ENCODE results near the gene ATXN1.

Gene ATXN1

GRCh38 chr6:16670617-16671051, 90.6 kb downstream of the ATXN1 start:
- no peak for DNase-seq

DNA sequence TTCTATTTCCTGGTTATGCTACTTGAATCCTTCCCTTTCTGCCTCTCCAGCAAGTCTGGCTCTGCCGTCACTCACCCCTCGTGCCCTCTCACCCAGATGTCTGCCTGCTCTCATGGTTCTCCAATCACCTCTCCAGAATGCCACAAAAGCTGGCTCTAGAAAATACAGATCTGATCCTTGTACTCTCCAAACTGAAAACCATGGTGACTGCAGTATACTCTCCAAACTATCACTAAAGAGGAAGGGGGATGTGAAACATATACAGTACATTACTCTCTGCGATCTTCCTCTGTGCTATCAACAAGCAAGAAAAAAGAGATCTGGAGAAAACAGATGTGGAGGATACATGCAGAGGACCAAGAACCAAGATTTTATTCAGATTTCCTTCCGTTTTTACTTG, 91.1 kb downstream of the ATXN1 start:
- no peak for DNase-seq

- peak; percentile 58 for DNase-seq
Observed at GRCh38 chr6:16669227-16669626, 92.0 kb downstream of the ATXN1 start.

- no peak for DNase-seq
Observed at GRCh38 chr6:16667509-16667908, 93.8 kb downstream of the ATXN1 start.

GRCh38 chr6:16665992-16666391, 95.3 kb downstream of the ATXN1 start:
- DNase-seq: no peak

- no peak for DNase-seq
Observed at GRCh38 chr6:16665182-16665581, 96.1 kb downstream of the ATXN1 start.

- no peak for DNase-seq
Observed at GRCh38 chr6:16663901-16664300, 97.4 kb downstream of the ATXN1 start.

DNA sequence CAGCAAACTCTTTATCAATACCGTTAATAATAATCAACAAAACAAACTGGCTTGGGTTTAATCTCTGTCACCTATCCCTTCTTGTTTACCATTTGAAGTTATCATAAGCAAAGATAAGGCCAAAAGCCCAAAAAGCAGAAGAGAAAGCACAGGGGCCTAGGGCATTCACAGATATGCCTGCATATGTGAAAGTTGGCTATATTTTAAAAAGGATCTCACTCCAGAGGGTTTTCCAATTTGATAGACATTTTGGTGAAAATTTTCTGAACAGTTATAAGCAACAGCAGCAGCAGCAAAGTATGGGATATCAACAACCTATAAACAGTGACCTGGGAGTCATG, 101.1 kb downstream of the ATXN1 start:
- no peak for DNase-seq

DNA sequence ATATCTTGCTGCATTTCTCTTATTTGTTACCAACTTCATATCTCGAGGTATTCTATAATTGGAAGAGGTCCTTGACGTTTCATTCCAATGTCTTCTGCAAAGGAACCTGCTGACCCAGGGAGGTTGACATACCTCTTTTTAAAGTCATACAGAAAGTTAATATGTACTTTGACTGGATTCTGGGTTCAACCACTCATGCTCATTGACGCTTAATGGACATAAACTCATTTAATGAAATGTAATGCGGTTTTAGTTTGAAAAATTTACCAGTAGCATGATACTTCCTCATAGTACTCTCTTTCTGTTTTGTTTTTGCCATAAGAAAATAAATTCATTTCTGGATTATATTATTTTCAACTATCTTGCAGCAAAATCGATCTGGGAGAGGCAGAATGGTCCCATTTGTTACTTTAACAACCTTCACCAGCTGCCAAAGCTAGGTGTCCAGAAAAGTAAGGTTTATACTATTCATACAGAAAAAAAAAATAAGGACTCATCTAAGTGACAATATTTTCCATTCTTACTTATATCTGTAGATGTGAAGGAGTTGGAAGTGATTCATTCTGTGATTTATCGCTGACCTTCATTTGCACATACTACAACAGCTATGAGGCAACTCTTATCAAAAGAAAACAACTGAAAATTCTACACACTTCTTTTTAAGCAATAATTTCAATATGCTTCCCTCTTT, 101.6 kb downstream of the ATXN1 start:
- no peak for DNase-seq

DNA sequence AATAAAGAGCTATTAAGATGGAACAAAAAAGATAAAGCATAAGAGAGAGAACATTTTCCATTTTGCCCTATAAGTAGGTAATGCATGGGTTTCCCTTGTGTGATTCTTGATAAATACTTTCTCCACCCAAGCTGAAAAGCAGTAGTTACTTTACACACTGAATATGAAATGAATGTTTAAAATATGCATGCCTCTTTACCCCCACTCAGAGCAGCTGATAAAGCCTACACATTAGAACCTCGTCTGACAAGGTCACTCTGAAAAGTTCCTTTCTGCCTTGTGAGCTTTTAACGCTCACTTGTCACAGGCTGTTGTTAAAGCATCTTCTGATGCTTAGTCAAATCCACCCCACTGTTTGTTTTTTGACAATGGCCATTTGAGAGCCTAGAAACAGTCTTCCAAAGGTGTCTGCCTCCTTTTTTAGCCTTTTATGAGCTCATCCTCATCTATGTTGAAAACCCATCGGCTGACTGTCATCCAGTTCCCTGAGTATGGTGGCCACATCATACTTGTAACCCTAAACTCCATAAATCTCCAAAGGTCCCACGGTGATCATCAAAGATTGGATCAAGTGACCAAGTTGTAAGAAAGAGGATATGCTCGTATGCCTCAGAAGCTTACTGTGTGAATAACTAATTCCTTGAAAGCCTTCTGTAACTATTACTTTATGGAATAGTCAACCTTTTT, 102.8 kb downstream of the ATXN1 start:
- no peak for DNase-seq

GRCh38 chr6:16657768-16658167, 103.5 kb downstream of the ATXN1 start:
- DNase-seq: no peak

GRCh38 chr6:16656451-16656850, 104.8 kb downstream of the ATXN1 start:
- no peak for DNase-seq

- DNase-seq: no peak
Observed at GRCh38 chr6:16654701-16655100, 106.6 kb downstream of the ATXN1 start.

DNA sequence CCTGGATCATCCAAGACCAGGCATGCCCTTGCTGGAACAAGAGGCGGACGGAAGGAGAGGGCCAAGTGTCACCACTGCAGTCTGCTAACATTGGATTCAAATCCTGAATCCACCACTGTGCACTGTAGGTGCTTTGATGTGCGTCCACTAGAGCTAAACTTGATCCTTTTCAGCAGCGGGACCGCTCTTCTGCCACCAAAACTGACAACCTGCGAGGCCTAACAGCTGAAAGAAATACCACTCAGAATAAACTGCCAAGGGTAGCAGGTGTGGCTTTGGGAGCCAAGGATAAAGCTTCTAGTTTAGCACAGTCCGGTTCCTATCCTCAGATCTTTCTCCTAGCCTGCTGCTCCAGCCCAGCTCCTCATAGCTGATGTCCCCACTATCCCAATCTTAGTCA, 108.0 kb downstream of the ATXN1 start:
- no peak for DNase-seq

DNA sequence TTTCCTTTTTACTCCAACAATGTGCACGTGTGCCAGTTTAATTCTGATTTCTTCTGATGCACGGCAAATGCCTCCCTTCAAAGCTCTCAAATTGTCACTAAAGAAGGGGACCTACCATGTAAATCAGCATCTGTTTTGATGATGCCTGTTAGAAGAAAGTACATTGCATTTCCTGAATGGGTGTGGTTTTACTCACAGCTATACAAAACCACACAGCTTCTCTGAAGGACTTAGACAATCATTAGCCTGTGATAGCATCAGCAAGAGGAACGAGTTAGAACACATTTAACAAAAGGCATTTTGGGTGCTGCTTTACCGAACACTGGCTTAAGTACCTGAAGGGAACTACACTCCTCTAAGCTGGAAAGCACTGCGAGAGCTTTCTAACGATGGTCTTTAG, 109.4 kb downstream of the ATXN1 start:
- DNase-seq: no peak

DNA sequence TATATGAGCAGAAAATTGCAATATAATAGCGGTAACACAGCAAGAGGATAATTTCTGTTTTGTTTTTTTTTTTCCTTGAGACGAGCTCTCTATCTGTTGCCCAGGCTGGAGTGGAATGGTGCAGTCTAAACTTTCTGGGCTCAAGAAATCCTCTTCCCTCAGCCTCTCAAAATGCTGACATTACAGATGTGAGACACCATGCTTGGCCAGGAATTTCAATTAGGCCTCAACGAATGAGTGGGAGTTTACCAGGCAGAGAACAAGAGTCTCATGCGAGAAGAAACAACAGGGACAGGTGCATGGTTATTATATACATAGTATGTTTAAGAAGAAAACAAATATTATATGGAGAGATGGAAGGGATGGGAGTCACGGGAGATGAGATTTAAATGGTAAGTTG, 111.4 kb downstream of the ATXN1 start:
- DNase-seq: no peak

GRCh38 chr6:16649241-16649640, 112.0 kb downstream of the ATXN1 start:
- no peak for DNase-seq

- DNase-seq: no peak
Observed at GRCh38 chr6:16648003-16648402, 113.3 kb downstream of the ATXN1 start.

DNA sequence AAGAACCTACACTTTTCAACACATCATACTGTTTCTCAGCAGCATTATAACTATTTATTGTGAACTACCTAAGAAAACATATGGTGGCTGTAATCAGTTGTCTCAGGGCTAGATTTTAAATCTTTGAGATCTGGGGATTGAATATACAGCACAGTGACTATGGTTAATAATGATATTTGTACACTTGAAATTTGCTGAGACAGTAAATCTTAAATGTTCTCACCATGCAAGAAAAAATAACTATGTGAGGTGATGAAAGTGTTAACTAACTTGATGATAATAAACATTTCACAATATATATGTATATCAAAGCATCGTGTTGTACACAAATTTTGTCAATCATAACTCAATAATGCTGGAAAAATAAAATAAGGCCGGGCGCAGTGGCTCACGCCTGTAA, 113.8 kb downstream of the ATXN1 start:
- no peak for DNase-seq

DNA sequence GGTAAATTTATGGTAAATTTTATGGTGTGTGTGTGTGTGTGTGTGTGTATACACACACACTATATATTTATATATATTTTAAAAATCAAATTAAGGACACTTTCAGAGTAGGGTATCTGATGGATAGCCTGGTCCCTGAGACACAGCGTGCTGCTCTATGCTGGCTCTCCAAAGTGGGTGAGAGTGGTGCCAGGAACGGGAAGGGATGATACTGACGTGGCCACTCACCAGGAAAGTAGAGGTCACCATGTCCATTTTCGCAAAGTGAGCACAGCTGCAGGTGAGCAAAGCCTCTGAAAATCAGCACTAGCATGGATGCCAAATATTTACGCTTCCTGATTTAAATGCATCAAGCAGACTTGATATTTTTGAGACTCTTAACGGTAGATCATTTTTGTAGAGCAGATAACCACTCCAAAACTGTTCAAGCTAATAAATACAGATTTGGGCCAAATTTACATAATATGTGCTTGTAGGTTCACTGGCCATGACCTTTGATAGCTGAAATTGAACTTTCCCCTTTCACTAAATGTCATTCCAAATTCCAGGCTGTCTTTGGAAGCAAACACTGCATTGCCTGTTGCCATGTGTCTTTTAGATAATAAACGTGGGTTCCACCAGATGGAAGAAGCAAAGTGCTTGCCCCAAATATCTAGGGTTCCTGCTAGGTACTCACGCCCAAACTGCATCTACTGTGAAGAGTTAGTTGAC, 116.6 kb downstream of the ATXN1 start:
- no peak for DNase-seq

DNA sequence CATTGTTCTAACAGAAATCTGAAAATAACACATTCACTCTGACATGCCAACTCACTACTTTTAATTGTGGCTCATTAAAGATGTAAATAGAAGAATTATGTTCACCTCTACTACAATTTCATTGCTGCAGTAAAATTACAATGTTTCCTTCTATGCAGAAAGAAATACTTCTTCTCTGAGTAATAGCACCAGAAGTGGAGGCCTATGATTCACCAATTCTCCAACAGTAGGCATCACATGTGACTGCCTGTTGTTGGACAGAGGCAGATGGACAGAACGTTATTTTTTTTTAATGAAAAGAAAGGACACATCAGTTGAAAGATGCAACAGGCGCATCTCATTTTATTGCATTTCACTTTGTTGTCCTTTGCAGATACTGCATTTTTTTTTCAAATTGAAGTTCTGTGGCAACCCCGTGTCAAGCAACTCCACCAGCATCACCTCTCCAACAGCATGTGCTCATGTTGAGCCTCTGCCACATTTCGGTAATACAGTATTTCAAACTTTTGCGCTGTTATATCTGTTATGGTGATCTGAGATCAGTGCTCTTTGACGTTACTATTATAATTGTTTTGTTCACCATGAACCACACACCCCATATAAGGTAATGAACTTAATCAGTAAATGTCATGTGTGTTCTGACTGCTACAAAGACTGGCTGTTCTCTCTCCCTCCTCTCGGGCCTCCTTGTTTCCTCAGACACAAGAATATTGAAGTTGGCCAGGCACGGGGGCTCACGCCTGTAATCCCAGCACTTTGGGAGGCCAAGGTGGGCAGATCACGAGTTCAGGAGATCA, 121.4 kb downstream of the ATXN1 start:
- DNase-seq: no peak

DNA sequence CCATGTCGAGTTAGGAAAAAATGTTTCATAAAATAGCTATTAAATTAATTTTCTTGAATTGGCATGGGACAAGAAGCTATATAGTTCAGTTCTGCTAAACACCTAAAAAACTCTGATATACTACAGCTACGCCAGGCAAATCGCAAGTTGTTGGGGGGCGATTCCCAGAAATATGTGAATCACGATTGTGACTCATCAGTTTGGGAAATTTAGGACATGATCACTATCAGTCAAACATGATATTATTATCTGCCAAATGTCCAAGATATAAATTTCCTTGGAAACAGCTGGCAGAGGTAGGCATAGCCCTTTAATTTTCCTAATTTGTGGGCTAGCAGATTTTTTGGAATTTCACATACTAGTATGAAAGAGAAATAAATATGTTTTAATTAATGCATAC, 123.6 kb downstream of the ATXN1 start:
- DNase-seq: no peak

DNA sequence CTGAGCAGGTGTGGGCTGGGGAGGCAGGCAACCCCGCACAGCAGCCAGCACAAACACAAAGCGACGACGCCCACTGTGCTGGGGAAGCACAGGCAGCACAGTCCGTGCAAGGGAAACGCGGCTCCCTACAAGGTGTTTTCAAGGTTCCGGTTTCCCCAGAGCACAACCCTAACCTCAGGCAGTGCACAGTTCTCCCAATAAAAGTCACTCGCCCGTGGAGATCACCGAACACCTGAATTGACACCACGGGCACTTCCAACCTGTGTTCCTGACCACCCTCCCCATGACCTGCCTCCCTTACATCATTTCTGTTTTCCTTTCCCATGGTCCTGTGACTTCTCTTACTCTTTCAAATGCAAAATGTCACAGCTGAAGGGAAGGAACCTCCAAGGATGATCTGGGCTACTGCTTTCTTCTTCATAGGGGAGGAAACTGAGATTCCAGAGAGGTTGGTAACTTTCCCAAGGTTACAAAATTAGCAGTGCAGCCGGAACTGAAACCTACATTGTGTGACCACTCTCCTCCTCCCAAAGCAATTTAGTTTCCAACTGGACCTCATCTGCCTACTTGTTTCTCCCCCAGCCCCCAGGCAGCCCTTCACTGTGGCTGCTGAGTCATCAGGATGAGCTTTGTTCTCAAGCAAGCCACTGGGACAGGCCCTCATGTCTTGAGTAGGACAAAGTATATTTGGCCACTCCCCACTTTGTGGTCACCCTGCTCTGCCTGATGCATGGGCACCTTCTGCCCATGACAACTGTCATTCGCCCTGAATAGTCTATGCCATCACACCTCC, 125.3 kb downstream of the ATXN1 start:
- DNase-seq: no peak
